ENCODE measurements around the gene WDR46.
"Not testable (repeated sequence)": the region's sequence is repeated elsewhere in the genome, so short reads cannot be mapped to it uniquely, and the experiment has no call there.

Gene WDR46

DNA sequence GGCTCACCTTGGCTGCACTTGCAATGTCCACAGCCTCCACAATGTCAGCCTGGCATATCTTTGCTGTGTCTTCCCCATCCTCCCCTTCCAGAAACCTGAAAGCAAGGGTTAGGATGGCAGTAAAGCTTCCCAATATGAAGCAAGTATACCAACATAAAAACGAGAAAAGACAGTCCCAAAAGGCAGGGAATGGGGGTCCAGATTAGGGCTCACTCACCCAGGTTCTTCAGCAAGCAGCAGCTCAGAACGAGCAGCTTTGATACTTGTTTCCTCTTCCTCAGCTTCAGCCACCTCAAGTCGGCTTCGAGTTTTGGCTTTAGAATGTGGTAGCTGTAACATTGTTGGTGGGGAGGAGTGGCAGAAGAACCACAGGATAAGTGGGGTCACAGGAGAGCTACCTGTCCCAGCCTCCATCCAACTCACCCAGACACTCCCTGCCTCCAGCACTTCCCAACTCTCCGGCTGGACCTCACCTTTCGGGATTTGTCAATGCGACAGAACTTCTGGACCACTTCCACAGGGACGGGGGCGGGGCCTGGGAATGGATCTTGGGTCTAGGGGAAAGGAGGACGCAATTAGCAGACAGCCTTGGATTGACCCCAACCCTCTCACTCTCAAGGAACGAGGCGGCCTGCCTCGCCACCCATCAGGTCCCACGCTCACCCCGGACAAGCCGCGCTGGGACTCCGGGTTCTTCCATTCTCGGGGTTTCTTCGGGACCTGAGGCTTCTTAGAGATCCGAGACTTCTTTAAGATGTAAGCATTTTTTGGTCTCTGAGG, 708 bp downstream of the WDR46 start:
- no peak for DNase-seq

DNA sequence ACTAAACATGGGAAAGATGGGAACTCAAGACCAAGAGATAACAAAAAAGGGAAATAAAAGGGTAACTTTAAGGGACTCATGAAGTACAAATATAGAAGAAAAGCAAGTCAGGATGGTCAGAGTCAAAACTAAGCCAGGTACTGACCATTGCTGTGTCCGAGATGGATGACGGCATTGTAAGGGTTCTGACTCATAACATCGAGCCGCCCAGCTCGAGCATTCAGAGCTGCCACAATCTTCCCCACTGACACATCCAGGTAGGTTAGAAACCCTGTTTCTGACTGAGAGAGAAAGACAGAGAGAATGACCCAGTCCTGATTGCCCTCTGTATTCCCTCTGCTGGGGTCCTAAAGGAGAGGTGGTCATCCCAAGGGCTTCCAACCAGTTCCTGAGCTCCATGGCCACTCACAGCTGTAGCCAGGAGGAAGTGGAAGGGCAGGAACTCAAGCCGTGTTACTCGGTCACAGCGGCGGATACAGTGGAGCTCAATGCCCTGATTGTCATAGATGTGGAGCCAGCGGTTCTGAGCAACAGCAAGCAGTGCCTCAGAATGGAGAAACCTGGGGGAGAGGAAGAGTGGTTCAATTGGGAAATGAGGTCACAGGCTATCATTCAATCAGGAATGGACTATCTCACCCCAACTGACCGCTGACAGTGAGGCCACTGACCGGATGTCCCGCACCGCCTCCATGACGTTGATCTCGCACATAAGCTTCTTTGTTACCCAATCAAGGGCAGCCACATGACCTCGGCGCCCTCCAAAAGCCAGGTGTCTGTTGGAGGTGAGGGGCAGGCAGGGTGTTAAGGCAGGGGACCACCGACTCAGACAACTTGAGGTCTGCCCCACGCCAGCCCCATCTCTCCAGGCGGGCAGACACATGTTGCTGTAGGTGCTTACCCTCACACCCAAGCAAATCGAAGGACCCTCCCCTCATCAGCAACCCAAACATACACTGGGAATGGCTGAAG, 1.8 kb downstream of the WDR46 start:
- DNase-seq = no peak

DNA sequence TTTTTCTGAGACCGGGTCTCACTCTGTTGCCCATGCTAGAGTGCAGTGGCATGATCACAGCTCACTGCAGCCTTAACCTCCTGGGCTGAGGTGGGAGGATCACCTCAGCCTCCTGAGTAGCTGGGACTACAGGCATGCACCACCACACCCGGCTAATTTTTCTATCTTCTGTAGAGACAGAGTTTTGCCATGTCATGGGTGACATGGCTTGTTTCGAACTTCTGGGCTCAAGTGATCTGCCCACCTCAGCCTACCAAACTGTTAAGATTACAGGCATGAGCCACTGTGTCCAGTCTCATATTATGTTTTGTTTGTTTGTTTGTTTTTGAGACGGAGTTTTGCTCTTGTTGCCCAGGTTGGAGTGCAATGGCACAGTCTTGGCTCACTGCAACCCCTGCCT, 3.8 kb downstream of the WDR46 start:
- DNase-seq = not testable (repeated sequence)

DNA sequence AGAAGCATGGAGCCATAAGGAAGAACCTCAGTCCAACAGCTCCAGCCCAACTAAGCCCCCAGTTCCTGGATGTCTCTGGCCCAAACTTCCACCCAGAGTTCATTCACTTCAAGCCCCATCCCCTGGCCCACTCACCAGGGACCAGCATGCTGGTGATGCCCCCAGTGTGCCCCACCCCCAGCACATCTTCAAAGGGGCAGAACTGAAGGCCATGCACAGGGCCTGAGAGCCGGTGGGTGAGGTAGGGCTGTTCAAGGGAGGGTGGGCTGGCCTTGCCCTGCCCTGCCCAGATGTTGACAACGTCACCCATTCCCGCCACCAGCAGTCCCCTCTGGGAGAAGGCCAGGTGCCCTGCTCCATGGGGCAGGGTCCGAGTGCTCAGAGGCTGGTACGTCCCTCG, 8.5 kb downstream of the WDR46 start:
- DNase-seq = no peak

DNA sequence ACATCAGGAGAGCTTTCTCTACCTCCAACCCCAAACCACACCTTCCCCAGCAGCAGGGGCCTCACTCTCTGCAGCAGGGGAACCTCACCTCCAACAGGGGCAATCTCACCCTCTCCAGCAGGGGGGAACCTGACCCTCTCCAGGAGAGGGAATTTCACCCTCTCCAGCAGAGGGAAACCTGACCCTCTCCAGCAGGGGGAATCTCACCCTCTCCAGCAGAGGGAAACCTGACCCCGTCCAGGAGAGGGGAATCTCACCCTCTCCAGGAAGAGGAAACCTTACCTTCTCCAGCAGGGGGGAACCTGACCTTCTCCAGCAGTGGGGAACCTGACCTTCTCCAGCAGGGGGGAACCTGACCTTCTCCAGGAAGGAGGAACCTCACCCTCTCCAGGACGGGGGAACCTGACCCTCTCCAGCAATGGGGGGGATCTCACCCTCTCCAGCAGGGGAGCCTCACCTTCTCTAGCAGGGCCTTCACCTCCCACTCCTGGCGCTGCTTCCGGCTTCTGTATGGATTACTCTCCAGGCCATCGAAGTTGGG, 9.0 kb downstream of the WDR46 start:
- DNase-seq = no peak

DNA sequence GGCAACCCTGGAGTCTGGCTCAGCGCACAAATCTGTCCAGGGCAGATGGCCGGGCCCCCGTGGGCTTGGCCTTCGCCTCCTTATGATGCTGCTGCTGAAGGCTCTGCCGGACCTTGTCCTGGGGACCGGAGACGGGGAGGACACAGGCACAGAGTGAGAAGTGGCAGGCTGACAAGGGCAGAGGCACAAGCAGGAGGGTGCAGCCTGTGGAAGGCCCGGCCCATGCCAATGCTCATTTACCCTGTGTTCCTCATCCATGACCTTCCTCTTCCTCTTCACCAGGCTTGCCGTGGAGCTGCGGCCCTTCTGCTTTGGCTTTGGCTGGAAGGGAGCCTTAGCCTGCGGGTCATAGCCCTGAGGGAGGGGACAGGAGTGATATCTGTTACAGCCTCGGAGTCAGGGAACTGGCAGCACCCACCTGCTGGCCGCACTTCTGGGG, 9.8 kb downstream of the WDR46 start:
- no peak for DNase-seq

DNA sequence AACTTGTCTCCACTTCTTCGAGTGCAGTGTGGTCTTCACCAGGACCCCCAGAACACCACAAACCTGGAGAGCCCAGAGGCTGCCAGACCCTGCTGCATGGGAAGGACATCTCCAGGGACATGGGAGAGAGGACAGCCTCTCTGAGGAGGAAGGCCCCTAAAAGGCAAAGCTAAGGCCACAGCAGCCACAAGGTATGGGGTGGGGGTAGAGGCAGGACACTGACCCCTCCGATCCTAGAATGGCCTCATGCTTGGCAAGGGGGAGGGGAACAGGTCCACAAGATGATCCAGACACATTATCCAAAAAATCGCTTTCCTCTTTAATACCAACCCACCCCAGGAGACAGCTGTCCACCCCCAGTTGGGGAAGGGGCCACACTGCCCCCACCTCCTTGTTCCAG, 10.2 kb downstream of the WDR46 start:
- DNase-seq = no peak

DNA sequence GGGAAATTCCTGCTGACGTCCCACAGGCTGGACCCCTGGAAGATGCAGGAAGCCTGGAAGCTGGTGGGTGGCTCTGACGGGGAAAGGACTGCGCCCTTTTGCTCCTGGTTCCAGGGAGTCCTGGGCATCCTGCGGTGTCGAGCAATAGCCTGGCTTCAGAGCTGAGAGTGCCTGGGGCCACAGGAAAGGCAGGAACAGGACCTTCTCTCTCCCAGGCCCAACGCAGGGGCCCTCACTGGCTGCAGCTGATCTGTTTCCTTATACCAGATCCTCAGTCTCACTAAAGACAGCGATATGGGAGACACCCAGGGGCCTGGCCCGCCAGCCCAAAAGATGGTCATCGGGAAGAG, 10.7 kb downstream of the WDR46 start:
- no peak for DNase-seq

DNA sequence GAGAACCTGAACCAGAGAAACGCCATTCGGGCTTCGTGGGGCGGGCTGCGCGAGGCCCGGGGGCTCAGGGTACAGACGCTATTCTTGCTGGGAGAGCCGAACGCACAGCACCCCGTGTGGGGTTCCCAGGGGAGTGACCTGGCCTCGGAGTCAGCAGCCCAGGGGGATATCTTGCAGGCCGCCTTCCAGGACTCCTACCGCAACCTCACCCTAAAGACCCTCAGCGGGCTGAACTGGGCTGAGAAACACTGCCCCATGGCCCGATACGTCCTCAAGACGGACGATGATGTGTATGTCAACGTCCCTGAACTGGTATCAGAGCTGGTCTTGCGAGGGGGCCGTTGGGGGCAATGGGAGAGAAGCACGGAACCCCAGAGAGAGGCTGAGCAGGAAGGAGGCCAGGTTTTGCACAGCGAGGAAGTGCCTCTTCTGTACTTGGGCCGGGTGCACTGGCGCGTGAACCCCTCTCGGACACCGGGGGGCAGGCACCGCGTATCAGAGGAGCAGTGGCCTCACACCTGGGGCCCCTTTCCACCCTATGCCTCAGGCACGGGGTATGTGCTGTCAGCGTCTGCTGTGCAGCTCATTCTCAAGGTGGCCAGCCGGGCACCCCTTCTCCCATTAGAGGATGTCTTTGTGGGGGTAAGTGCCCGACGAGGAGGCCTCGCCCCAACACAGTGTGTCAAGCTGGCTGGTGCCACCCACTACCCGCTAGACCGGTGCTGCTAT, 11.2 kb downstream of the WDR46 start:
- DNase-seq = peak in 1 of 56 donors; percentile 10

DNA sequence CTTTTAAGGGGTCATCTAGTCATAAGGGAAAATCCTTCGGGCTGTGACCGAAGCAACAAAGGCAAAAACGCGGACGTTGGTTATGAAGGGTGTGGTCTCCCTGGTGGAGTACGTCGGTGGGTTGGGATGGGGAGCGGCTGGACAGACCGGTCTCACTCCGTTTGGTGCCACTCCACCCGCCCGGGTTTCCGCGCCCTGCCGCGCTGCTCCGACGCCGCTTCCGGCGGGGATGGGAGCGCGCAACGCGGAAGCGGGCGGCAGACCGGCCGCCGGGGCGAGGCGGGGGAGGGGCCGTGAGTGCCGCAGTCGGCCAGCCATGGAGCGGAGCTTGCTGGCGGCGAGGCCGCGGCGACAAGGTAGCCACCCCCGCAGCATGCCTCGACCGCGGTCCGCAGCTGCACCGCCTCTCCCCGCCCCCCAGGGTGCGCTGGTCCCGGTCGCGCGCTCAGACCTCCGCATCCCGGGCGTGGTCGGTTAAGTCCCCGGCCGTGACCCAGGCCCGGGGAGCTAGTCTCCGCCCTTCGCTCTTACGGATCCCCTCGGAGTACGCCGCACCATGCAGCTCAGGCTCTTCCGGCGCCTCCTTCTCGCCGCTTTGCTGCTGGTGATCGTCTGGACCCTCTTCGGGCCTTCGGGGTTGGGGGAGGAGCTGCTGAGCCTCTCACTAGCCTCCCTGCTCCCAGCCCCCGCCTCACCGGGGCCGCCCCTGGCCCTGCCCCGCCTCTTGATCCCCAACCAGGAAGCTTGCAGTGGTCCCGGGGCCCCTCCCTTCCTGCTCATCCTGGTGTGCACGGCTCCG, 12.0 kb downstream of the WDR46 start, which contains the start of gene B3GALT4:
Gene B3GALT4 (plus strand): TSS at position 260 of the 799 bp plus-strand sequence. CDS start 297 bp downstream, at position 557.
- peak in 40 of 56 donors; percentile 12 to 75 (median 50) for DNase-seq

DNA sequence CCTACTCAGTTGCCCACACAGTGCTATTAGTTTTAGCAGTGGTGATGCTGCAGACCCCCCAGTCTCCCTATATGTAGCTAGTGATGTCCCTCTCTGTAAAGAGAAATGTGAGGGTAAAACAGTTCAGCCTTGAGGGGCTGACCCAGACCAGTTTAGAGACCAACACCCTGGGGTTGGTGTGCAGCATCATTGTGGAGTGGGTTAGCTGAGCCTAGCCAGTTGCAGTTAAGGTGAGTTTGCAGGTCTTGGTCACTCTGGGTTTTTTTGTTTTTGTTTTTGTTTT, 12.5 kb downstream of the WDR46 start:
- DNase-seq = no peak

DNA sequence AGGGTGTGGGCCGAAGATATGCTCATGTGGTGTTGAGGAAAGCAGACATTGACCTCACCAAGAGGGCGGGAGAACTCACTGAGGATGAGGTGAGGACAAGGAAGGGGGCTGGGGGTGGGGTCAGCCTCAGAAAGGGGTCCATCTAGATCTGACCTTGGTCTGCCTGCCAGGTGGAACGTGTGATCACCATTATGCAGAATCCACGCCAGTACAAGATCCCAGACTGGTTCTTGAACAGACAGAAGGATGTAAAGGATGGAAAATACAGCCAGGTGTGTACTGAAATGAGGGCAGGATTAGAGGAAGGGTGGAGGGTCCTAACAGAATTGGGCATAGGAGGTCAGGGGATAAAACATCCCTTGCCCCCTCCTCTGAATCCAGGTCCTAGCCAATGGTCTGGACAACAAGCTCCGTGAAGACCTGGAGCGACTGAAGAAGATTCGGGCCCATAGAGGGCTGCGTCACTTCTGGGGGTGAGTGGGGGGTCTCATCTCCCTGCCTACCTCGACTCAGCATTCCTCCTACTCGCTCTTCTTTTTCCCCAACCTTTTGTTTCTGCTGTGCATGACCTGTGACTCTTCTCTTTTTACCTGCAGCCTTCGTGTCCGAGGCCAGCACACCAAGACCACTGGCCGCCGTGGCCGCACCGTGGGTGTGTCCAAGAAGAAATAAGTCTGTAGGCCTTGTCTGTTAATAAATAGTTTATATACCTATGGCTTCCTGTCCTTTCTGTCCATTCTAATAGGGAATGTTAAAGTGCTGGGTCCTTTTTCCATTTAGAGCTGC, 13.1 kb downstream of the WDR46 start:
- not testable (repeated sequence) for DNase-seq

DNA sequence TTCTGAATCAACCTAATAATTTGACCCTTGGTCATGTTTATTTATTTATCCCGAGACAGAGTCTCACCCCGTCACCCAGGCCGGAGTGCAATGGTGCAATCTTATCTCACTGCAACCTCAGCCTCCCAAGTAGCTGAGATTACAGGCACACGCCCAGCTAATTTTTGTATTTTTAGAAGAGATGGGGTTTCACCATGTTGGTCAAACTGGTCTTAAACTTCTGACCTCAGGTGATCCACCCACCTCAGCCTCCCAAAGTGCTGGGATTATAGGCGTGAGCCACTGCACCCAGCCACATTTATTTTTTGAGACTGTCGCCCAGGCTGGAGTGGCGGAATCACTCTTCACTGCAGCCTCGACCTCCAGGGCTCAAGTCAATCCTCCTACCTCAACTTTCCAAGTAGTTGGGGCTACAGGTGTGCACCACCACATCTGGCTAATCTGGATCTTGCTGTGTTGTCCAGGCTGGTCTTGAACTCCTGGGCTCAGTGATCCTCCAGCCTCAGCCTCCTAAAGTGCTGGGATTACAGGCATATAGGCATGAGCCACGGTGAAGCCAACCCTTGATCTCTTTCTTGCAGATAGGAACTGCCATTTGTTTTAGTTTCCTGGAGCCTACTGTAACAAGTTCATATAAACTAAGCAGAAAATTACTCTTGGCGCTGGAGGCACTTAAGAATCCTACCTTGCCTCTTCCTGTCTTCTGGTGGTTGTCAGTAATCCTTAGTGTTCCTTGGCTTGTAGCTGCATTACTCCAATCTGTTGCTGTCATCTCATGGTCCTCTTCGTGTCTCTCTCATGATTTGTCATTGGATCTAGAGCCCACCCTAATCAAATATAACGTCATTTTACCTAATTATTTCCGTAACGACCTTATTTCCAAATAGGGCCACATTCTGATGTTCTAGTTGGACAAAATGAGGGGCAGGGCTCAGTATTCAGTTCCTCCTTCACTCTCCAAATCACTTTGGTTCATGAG, 14.8 kb downstream of the WDR46 start:
- no peak for DNase-seq

DNA sequence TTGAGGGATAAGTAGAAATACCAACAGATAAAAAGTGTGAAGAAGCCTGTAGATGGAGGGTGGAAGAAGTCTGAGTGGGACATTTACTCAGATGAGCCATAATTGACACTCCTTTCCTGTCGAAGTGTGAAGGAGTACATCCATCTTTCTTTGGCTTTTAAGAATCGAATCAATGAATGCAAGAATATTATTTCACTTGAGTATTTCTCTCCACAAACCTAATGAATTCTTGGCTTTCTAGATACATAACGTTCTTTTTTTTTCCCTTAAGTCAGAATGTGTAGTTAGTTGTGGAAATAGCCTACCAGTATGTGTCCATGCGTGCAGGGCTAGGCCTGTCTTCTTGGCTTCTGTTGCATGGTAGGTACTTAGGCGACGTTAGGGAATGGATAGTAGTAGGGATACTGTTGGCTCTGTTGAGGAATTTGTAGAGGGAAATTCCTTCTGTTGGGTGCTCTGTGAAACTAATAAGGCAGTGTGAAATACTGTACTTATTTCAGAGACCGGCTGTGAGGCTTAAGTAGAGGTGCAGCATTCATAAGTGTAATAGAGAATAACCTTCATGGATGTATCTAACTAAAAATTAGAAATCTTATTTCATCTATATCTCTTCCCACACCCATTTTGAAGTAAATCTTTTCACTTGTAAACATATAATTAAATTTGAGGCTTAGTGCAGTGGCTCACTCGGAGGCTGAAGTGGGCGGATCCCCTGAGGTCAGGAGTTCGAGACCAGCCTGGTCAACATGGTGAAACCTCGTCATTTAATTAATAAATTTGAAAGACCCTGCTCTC, 15.7 kb downstream of the WDR46 start:
- no peak for DNase-seq

DNA sequence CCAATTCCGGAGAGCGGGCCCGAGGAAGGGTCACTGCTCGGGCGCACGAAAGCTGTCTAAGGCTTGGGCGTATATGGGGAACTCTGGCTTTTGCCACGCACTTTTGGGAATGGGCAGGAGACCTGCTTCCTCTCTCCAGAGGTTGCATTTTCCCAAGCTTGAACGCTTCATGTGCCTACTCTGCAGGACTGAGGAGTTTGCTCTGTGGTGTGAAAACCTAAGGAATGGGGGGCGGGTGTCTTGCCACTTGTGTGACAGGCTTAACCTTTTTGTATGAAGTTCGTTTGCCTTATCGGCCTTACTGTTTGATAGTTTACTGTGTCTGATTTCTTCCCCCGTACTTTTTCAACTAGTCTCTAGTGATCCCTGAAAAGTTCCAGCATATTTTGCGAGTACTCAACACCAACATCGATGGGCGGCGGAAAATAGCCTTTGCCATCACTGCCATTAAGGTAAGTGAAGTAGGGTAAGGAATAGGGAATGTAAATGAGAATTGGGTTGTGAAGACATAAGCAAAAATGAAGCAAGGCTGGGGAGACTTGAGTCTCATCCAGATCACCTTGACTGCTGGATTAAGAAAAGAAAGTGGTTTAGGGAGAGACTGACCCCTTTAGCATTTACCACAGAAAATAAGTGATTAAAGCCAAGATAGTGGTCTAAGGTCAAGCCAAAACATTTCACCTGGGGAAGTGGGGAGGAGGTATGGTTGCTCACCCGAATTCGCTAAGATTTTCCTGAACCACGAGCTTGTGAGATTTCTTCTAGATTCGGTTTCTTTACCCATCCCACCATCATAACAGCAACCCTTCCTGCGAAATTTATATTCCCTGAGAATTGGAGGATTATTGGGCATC, 16.5 kb downstream of the WDR46 start:
- no peak for DNase-seq

DNA sequence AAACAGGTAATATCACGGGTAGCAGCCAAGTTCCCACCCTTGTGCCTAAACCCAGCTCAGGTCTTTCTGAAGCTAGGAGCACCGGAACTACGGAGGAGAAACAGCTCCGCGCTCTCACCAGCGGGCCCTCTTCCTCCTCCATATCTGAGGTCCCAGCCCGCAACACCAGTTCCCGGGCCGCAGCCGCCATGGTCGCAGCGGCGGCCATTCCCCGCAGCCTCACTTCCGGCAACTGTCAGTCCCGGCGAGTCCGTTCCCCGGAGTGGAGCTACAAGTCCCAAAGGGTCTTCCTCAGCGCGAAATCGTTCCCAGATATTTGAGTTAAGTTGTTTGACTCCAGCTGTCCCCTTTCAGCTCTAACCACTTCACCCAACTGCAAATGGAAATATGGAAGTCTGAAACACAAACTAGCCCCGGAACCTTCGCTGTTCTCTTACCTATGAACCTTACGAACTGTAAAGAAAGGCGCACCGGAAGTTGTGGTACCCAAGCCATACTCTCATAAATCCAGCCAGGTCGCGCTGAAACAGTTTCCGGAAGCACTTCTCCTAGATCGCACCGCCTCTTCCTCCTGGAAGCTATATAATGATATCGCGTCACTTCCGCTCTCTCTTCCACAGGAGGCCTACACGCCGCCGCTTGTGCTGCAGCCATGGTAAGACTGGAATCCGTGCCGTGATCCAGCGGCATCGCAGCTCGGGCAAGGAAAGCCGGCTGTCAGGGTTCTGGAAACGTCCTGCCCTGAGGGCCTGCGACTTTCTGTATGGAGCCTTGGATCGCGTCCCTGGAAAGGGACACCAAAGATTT, 17.4 kb downstream of the WDR46 start, which contains the start of the genes RPS18 and VPS52:
Gene RPS18 (plus strand): TSS at position 608 of the 807 bp plus-strand sequence. CDS start 45 bp downstream, at position 653.
Gene VPS52 (minus strand): TSS at position 409 of the 807 bp plus-strand sequence. CDS start 201 bp downstream, at position 208.
- peak; percentile 60 to 99 (median 92) for DNase-seq

All from amygdala (tissue), 56 donors.